ENCODE measurements around the gene SH3RF2. TPM values are rescaled to one million over a fixed set of nuclear protein-coding genes. Genes with fewer than 3 reads are reported as not detected.
"Not testable (repeated sequence)": the region's sequence is repeated elsewhere in the genome, so short reads cannot be mapped to it uniquely, and the experiment has no call there.

Gene SH3RF2
- polyA plus RNA-seq, 1 experiment, result 0.45 TPM

DNA sequence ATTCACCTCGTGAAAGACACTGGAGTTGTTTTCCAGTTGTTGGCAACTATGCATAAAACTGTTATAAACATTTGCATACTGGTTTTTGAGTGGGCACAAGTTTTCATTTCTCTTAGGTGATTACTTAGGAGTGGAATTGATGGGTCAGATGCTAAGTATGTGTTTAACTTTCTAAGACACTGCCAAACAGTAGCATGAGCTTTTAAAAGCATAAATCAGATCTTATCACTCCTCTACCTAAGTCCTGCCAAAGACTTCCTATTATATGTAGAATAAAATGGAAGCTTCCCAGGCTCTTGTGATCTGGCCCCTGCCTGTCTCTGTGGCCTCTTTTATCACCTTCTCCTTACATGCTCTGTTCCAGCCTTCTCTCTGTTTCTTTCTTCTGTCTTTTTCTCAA is 72.6 kb downstream of the SH3RF2 start:
- Histone ChIP-seq H3K4me3 (ENCODE audit: low read depth, low read length) (no peak overlapping the region), H3K36me3 (ENCODE audit: control insufficient read depth, insufficient read depth, low read length) (no peaks in the 10 kb centered on the region), H3K27me3 (ENCODE audit: control insufficient read depth, insufficient read depth, low read length) (peaks cover 3% of the 10 kb centered on the region; the same call in 1 of the 2 replicates)
- DNase-seq (ENCODE audit: low read depth), result no peak
- no peak for TF ChIP-seq CTCF (IDR thresholded peaks at IDR 0.05; ENCODE audit: insufficient read depth, low read depth, low read length)
- POLR2A ChIA-PET, result no interaction called here
- CTCF ChIA-PET, result interaction anchor here (0.6 kb wide), 2 partner anchors 675 to 1810 kb away, joined by 3 read pairs; no protein-coding TSS in a partner anchor

DNA sequence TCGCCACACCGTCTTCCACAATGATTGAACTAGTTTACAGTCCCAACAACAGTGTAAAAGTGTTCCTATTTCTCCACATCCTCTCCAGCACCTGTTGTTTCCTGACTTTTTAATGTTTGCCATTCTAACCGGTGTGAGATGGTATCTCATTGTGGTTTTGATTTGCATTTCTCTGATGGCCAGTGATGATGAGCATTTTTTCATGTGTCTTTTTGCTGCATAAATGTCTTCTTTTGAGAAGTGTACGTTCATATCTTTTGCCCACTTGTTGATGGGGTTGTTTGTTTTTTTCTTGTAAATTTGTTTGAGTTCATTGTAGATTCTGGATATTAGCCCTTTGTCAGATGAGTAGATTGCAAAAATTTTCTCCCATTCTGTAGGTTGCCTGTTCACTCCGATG is 74.1 kb downstream of the SH3RF2 start:
- DNase-seq (ENCODE audit: low read depth); H3K36me3 ChIP-seq (ENCODE audit: control insufficient read depth, insufficient read depth, low read length); POLR2A ChIA-PET; H3K4me3 ChIP-seq (ENCODE audit: low read depth, low read length); CTCF ChIA-PET; H3K27me3 ChIP-seq (ENCODE audit: control insufficient read depth, insufficient read depth, low read length): not testable (repeated sequence)

GRCh38 chr5:146013761-146014160 is 77.4 kb downstream of the SH3RF2 start:
- no peak for DNase-seq (ENCODE audit: low read depth)
- CTCF ChIA-PET, result no interaction called here
- Histone ChIP-seq H3K27me3 (ENCODE audit: control insufficient read depth, insufficient read depth, low read length) (peaks cover 2% of the 10 kb centered on the region; the same call in 1 of the 2 replicates), H3K36me3 (ENCODE audit: control insufficient read depth, insufficient read depth, low read length) (no peaks in the 10 kb centered on the region), H3K4me3 (ENCODE audit: low read depth, low read length) (no peak overlapping the region)
- TF ChIP-seq CTCF (IDR thresholded peaks at IDR 0.05; ENCODE audit: insufficient read depth, low read depth, low read length), result no peak
- POLR2A ChIA-PET, result no interaction called here

DNA sequence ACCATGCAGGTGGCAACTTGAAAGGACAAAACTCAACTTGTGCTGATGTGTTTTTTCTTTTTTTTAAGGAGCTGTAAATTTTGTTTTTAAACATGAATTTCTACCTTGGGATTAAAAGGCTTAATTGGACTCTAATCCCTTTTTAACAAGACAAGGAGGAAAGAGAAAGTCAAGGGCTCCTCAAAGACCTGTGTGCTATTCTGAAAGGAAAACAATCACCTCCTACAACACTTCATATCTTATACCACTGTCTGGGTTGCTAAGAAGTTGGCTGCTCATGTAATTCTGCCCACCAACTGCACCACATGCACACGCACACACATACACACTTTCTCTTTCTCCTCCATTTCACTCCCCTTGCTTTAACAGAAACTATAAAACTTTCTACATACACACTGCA is 78.6 kb downstream of the SH3RF2 start:
- POLR2A ChIA-PET, result no interaction called here
- Histone ChIP-seq H3K27me3 (ENCODE audit: control insufficient read depth, insufficient read depth, low read length) (peaks cover 2% of the 10 kb centered on the region; the same call in 1 of the 2 replicates), H3K36me3 (ENCODE audit: control insufficient read depth, insufficient read depth, low read length) (no peaks in the 10 kb centered on the region), H3K4me3 (ENCODE audit: low read depth, low read length) (no peak overlapping the region)
- TF ChIP-seq CTCF (IDR thresholded peaks at IDR 0.05; ENCODE audit: insufficient read depth, low read depth, low read length), result no peak
- DNase-seq (ENCODE audit: low read depth), result no peak
- CTCF ChIA-PET, result no interaction called here

DNA sequence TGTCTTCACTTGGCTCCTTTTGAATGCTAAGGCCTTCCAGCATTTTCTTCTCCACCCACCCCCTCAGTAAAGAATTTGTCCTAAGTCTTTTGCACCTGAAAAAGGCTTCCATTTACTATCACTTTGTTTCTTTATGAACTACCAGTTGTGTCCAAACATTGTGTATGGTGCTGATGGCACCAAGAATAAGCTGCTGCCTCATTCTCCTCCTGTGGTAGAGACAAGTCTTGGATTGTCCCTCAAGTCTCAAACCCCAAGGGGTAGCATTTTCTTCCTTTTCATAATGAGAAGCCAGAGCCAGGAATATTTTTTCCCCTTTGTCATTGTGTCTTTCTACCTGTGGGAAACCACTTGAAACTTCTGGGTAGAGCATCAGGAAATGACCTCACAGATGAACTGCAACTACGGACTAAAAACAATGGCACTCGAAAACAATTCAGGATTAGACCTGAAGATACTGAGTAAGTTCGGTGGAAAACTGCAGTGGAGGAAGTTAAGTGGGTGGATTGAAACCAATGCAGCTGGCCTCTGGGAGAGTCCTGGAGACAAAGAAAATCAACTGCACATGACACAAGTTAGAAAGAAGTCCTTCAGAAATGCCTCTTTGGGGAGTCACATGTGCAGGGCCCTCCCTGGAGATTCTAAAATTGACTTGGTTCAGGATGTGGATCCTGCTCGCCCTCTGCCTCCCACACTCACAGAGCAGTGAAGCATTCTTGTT is 80.5 kb downstream of the SH3RF2 start:
- no peak overlapping the region for H3K4me3 ChIP-seq (ENCODE audit: low read depth, low read length)
- DNase-seq (ENCODE audit: low read depth), result no peak
- H3K36me3 ChIP-seq (ENCODE audit: control insufficient read depth, insufficient read depth, low read length), result no peaks in the 10 kb centered on the region
- ChIA-PET CTCF (no interaction called here), POLR2A (no interaction called here)
- no peak for TF ChIP-seq CTCF (IDR thresholded peaks at IDR 0.05; ENCODE audit: insufficient read depth, low read depth, low read length)
- peaks cover 2% of the 10 kb centered on the region; the same call in 1 of the 2 replicates for H3K27me3 ChIP-seq (ENCODE audit: control insufficient read depth, insufficient read depth, low read length)
